PC-3 (cell line): ENCODE data around the gene NOTCH1. TPM values are rescaled to one million over a fixed set of nuclear protein-coding genes. Genes with fewer than 3 reads are reported as not detected.

Experiments used
- ATAC-seq: fragments of 200-7000 bp; cut with Tn5 transposase; 2 replicates; pipeline ENCODE4 v1.9.1; 2020; ENCODE audit warnings: mild to moderate bottlenecking, moderate library complexity
- BruUV-seq: library from RNA; stranded (reverse); fragments of 400-500 nt; replicated peaks from 2 replicates; lab custom pipeline; 2021; lab: Mats Ljungman, UMichigan
- CTCF ChIA-PET: fragments of 300-600 bp; sonication (Branson Sonifier 250); formaldehyde crosslinking; loops from one replicate; lab custom pipeline; 2022; ENCODE audit warnings: antibody characterized with exemption; lab: Charles Lee
- POLR2A ChIA-PET: fragments of 300-600 bp; sonication (Branson Sonifier 250); formaldehyde crosslinking; loops from one replicate; lab custom pipeline; 2022; ENCODE audit warnings: antibody characterized with exemption; ENCODE audit not compliant: unreplicated experiment; lab: Charles Lee
- DNase-seq: peaks from one replicate; pipeline ENCODE4 v3.0.0-alpha.2; 2015
- H2AFZ ChIP-seq: fragments of 300-600 bp; sonication (generic); 2 replicates; pipeline ENCODE4 v1.6.0; 2016; ENCODE audit warnings: antibody characterized with exemption, low read length
- H3F3A ChIP-seq: fragments of 300-600 bp; sonication (generic); one replicate; pipeline ENCODE4 v1.6.0; 2017; ENCODE audit warnings: antibody characterized with exemption, low read length, control low read depth, mild to moderate bottlenecking; ENCODE audit not compliant: unreplicated experiment
- H3K27ac ChIP-seq: fragments of 300-600 bp; sonication (generic); 2 replicates; pipeline ENCODE4 v1.5.1; 2016; ENCODE audit warnings: mild to moderate bottlenecking, low read length
- H3K27me3 ChIP-seq: fragments of 300-600 bp; sonication (generic); 2 replicates; pipeline ENCODE4 v1.6.1; 2016; ENCODE audit warnings: low read length, mixed read lengths
- H3K36me3 ChIP-seq: fragments of 300-600 bp; sonication (generic); 2 replicates; pipeline ENCODE4 v1.6.1; 2016; ENCODE audit warnings: low read depth, mixed run types, low read length, mixed read lengths
- H3K4me1 ChIP-seq: fragments of 300-600 bp; sonication (generic); 2 replicates; pipeline ENCODE4 v1.5.1; 2016; ENCODE audit warnings: low read length; ENCODE audit not compliant: insufficient read depth
- H3K4me2 ChIP-seq: fragments of 300-600 bp; sonication (generic); 2 replicates; pipeline ENCODE4 v1.6.0; 2016; ENCODE audit warnings: low read length
- H3K4me3 ChIP-seq: fragments of 300-600 bp; sonication (generic); 2 replicates; pipeline ENCODE4 v1.5.1; 2016; ENCODE audit warnings: mild to moderate bottlenecking, low read length, mixed read lengths
- H3K79me2 ChIP-seq: fragments of 300-600 bp; sonication (generic); 2 replicates; pipeline ENCODE4 v1.6.1; 2017; ENCODE audit warnings: low read length, mixed read lengths
- H3K9ac ChIP-seq: fragments of 300-600 bp; sonication (generic); 2 replicates; pipeline ENCODE4 v1.6.0; 2016; ENCODE audit warnings: mild to moderate bottlenecking, low read length
- H3K9me2 ChIP-seq: fragments of 300-600 bp; sonication (generic); replicated peaks from 2 replicates; pipeline ENCODE4 v1.6.1; 2016; ENCODE audit warnings: mixed run types, low read length, mixed read lengths
- H3K9me3 ChIP-seq: fragments of 300-600 bp; sonication (generic); 2 replicates; pipeline ENCODE4 v1.6.1; 2016; ENCODE audit warnings: low read length, mixed read lengths
- H4K20me1 ChIP-seq: fragments of 300-600 bp; sonication (generic); 2 replicates; pipeline ENCODE4 v1.6.1; 2016; ENCODE audit warnings: low read length, mixed read lengths
- EZH2 ChIP-seq: fragments of 300-600 bp; sonication (generic); IDR thresholded peaks from one replicate; pipeline ENCODE4 v1.6.1; 2017; ENCODE audit warnings: antibody characterized with exemption, mild to moderate bottlenecking, low read length; ENCODE audit not compliant: unreplicated experiment
- EZH2phosphoT487 ChIP-seq: fragments of 300-600 bp; sonication (generic); IDR thresholded peaks from 2 replicates; pipeline ENCODE4 v1.6.1; 2018; ENCODE audit warnings: mild to moderate bottlenecking, antibody characterized with exemption, low read length, borderline replicate concordance
- intact Hi-C: fragments of 100-400 bp; cut with micrococcal nuclease; formaldehyde crosslinking; loops from 2 replicates; pipeline ENCODE4 v1.9.0; 2023
- total RNA-seq: library from RNA; depleted of rRNA; stranded (reverse); fragments of >200 nt; gene quantifications from 2 replicates; pipeline ENCODE4 v1.2.3, GENCODE V29; 2014
- TF ChIP-seq, protein P1 (sequence below): fragments of 300-600 bp; sonication (generic); conservative IDR thresholded peaks from 2 replicates; pipeline ENCODE4 v1.5.1; 2017; ENCODE audit warnings: antibody characterized with exemption, low read depth, mild to moderate bottlenecking, low read length

NOTCH1 gene
- total RNA-seq, 1 experiment from 2014 or later = 14.3 TPM

- ChIA-PET CTCF (no interaction called here), POLR2A (no interaction called here)
- Histone ChIP-seq H3K79me2 (no peaks in the 10 kb centered on the region), H3K9ac (no peak overlapping the region), H3K4me2 (no peak overlapping the region), H3F3A (no peaks in the 10 kb centered on the region), H3K9me3 (no peaks in the 10 kb centered on the region), H3K4me3 (no peak overlapping the region), H2AFZ (no peak overlapping the region), H3K36me3 (no peaks in the 10 kb centered on the region), H3K27ac (no peak overlapping the region), H3K4me1 (no peaks in the 10 kb centered on the region), H4K20me1 (no peaks in the 10 kb centered on the region), H3K9me2 (no peaks in the 10 kb centered on the region), H3K27me3 (no peaks in the 10 kb centered on the region)
- intact Hi-C loops = no loop called here
- DNase-seq (no peak), ATAC-seq (no peak)
- no TSS peak for BruUV-seq
- no peak for TF ChIP-seq EZH2
- TF ChIP-seq, protein P1, sequence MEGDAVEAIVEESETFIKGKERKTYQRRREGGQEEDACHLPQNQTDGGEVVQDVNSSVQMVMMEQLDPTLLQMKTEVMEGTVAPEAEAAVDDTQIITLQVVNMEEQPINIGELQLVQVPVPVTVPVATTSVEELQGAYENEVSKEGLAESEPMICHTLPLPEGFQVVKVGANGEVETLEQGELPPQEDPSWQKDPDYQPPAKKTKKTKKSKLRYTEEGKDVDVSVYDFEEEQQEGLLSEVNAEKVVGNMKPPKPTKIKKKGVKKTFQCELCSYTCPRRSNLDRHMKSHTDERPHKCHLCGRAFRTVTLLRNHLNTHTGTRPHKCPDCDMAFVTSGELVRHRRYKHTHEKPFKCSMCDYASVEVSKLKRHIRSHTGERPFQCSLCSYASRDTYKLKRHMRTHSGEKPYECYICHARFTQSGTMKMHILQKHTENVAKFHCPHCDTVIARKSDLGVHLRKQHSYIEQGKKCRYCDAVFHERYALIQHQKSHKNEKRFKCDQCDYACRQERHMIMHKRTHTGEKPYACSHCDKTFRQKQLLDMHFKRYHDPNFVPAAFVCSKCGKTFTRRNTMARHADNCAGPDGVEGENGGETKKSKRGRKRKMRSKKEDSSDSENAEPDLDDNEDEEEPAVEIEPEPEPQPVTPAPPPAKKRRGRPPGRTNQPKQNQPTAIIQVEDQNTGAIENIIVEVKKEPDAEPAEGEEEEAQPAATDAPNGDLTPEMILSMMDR = no peak
- no peak for TF ChIP-seq EZH2phosphoT487
These were observed 14.5 kb downstream of the NOTCH1 start for GRCh38 chr9:136531186-136531903.

DNA sequence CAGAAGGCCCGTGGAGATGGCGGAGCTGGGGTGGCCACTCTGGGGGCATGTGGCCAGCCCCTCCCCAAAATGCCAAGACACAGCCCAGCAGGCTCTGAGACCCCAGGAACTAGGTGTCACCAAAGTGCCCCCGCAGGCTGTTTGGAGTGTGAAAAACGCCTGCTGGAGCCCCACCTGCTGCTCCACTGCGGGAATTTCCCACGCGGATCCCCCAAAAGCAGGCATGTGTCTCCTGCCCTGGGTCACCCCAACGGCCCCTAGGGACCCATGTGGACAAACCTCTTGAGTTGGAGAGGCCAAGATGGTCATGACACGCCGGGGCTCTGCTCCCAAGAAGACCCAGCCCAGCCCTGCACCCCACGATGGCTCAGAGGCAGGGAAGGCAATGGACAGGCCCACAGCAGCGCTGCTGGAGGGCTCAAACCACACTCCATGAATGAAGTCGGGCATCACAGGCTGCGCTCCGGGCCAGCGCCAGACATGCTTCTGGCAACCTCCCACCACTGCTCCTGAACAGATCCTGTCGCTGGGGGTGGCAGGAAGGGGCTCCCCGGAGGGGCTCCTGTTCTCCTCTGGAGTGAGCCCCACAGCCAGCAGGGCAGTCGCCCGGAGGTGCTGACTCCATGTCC, 15.3 kb downstream of the NOTCH1 start:
- H3K36me3 ChIP-seq = no peaks in the 10 kb centered on the region
- intact Hi-C loops = no loop called here

More for the DNA sequence above, 15.3 kb downstream of the NOTCH1 start:
- Histone ChIP-seq H3K9me2 (no peaks in the 10 kb centered on the region), H3K9me3 (no peaks in the 10 kb centered on the region), H2AFZ (no peak overlapping the region), H3K27ac (no peak overlapping the region), H3K79me2 (no peaks in the 10 kb centered on the region), H3F3A (no peaks in the 10 kb centered on the region), H3K4me3 (no peak overlapping the region), H3K9ac (no peak overlapping the region), H3K27me3 (no peaks in the 10 kb centered on the region), H3K4me1 (no peaks in the 10 kb centered on the region), H4K20me1 (no peaks in the 10 kb centered on the region), H3K4me2 (no peak overlapping the region)
- ChIA-PET CTCF (no interaction called here), POLR2A (no interaction called here)
- no TSS peak for BruUV-seq
- TF ChIP-seq EZH2phosphoT487 (no peak), EZH2 (no peak)
- TF ChIP-seq, protein P1 = no peak
- no peak for DNase-seq
- no peak for ATAC-seq
